Left ventricle myocardium inferior (tissue), 1 donor: Measurements from ENCODE around the gene IL17RE. TPM values are rescaled to one million over a fixed set of nuclear protein-coding genes. Genes with fewer than 3 reads are reported as not detected.

Source experiments
- total RNA-seq: library from RNA; stranded (reverse); fragmentation: NEBNext Ultra II Directional; extraction: Animal tissue kit (Norgen Biotek cat#: 25700); gene quantifications from one replicate; pipeline ENCODE4 v1.2.1, GENCODE V29; 2021
- donor health status: DM: no; HTN: yes; CAD: no; lungs with severe emphysema.

The IL17RE gene
- total RNA-seq, 1 donor from 2014 or later = 0.58 TPM

Other genes with a start within 250 kb of the IL17RE start
- 0.16 TPM for gene CPNE9, start 199.0 kb upstream of the IL17RE start, total RNA-seq
- gene BRPF1, start 171.1 kb upstream of the IL17RE start, total RNA-seq = 9.4 TPM
- gene OGG1, start 152.9 kb upstream of the IL17RE start, total RNA-seq = 9.2 TPM
- 12.3 TPM for gene CAMK1, start 132.9 kb upstream of the IL17RE start, total RNA-seq
- 45.3 TPM for gene TADA3, start 110.4 kb upstream of the IL17RE start, total RNA-seq
- 52.9 TPM for gene ARPC4, start 109.8 kb upstream of the IL17RE start, total RNA-seq
- gene TTLL3, start 92.6 kb upstream of the IL17RE start, total RNA-seq = 10.2 TPM
- gene RPUSD3, start 58.8 kb upstream of the IL17RE start, total RNA-seq = 35.7 TPM
- gene CIDEC, start 22.6 kb upstream of the IL17RE start, total RNA-seq = 0.36 TPM
- gene JAGN1, start 12.2 kb upstream of the IL17RE start, total RNA-seq = 17.5 TPM
- gene IL17RC, start 14.2 kb downstream of the IL17RE start, total RNA-seq = 35.0 TPM
- 72.3 TPM for gene CRELD1, start 31.0 kb downstream of the IL17RE start, total RNA-seq
- 0.47 TPM for gene PRRT3, start 49.6 kb downstream of the IL17RE start, total RNA-seq
- gene EMC3, start 84.0 kb downstream of the IL17RE start, total RNA-seq = 84.7 TPM
- gene FANCD2, start 123.6 kb downstream of the IL17RE start, total RNA-seq = 0.77 TPM
- gene FANCD2OS, start 205.4 kb downstream of the IL17RE start, total RNA-seq = not detected
- 99.0 TPM for gene BRK1, start 212.8 kb downstream of the IL17RE start, total RNA-seq
- gene VHL, start 238.9 kb downstream of the IL17RE start, total RNA-seq = 11.5 TPM